GM19328 (cell line): Measurements from ENCODE around the gene IL9.

Experiments
- ATAC-seq: cut with Tn5 transposase; IDR thresholded peaks from one replicate; pipeline ENCODE4 v1.9.1; 2021; ENCODE audit warnings: mild to moderate bottlenecking, moderate library complexity; ENCODE audit not compliant: unreplicated experiment

The IL9 gene

GRCh38 chr5:135895474-135896006 is at the start of gene IL9:
IL9 (minus strand) TSS chr5:135895841; CDS start chr5:135895816, 25 bp downstream.
- no peak for ATAC-seq

GRCh38 chr5:135944967-135945560 is 49.4 kb upstream of the IL9 start:
- ATAC-seq, result no peak

- ATAC-seq, result no peak
Measured at GRCh38 chr5:135944564-135944963, 48.9 kb upstream of the IL9 start.

- no peak for ATAC-seq
Measured at GRCh38 chr5:135942202-135942771, 46.6 kb upstream of the IL9 start.

- no peak for ATAC-seq
Measured at GRCh38 chr5:135941711-135942110, 46.1 kb upstream of the IL9 start.

GRCh38 chr5:135937245-135937911 is 41.7 kb upstream of the IL9 start:
- ATAC-seq, result no peak

DNA sequence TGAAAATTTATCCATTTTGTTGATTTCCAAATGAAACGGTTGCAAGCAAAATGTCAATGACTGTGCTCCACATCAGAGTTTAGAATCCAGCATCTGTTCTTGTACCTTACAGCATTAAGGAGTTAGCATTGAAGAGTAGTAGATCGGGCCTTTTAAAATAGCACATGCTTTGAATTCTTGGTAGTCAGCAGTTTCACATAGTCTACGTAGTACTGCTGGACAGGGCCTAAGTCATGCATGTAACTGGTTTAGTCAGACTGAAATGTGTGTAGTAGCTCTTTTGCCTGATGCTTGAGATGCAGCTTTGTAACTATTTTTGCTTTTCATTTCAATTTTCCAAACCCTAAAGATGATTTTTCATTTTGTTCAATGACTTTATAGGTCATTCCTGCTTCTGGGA is 39.3 kb upstream of the IL9 start:
- ATAC-seq, result no peak

- no peak for ATAC-seq
Measured at GRCh38 chr5:135930949-135931295, 35.3 kb upstream of the IL9 start.

GRCh38 chr5:135930029-135930948 is 34.6 kb upstream of the IL9 start:
- no peak for ATAC-seq

DNA sequence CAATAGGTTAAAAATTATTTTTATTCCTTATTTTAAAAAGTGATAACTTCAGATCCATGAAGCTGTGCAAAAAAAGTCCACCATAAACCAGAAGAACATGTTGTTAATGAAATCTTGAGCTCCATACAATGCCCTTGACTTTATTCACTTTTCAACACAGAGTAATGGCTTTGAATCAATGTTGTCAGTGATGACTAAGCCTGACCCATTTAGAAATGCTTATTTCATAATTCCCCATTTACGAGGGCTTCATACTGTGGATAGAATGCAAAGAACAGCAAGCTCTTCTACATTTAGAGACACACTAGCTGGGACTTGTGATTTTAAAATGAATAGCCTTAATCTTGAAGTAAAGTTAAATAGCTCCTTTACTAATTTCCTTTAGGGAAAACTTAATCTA is 25.7 kb upstream of the IL9 start:
- ATAC-seq, result no peak

GRCh38 chr5:135920199-135920598 is 24.6 kb upstream of the IL9 start:
- no peak for ATAC-seq

DNA sequence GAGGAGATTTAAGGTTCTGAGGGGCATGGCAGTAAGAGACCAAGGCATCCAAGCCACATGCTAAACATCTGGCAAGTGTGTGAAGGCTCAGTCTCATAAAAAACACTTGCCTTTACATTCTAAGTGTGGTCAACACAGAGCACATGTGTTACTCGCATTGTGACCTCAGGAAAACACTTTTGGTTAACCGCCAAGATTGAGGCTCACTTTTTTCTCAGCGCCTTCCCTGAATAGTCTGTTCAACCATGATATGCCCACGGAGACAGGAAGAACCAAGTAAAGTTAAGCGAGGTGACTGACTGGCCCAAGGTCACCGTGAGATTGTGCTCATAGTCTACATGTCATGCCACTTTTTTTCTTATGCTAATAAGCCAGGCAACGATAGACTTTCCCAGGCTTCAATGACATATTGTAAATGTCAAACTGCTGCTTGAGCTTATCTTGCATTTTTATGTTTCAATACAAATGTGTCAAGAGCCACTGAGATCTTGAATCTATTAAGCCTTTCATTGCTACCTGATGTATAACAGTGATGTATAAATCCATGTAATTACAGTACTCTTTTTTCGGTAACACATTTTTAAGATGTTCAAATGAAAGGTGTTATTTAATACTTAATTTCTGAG is 21.1 kb upstream of the IL9 start:
- no peak for ATAC-seq

- ATAC-seq, result no peak
Measured at GRCh38 chr5:135915466-135916001, 19.9 kb upstream of the IL9 start.

DNA sequence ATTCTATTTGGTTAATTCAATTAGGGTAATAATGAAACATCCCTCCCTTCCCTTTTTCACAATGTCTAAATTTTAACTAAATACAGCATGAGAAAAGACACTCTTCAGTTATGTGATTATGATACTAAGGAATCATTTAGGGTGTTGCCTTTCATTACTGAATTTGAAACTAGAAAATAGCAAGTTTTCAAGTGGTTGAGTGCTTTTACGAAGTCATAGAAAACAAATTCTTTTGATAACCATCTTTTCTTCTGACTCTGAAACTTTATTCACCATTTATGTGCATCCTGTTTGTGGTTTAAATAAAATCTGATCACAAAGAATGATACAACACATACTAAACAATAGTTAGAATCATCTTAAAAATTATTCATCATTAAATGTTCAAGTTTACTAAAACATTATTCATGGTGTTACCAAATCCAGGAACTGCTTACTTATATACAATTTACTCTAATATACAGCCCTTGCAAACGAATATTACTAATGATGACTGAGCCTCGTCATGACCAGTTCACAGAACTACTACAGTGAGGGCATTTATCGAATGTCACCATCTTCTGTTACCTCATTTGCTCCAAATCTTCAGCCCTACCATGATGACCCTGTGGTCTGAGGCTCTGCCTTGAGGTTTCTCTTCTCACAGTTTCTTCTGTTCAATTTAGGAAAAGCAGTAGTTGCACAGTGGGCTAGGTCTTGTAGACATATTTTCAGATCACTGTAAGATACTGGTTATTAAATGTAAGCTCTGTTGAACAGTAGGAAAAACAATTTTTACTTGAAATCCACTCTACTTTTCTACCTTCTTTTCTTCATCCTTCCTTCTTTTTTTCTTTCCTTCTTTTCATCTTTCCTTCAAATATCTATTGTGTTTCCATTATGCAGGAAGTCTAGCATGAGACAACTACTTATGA is 18.3 kb upstream of the IL9 start:
- ATAC-seq, result no peak

DNA sequence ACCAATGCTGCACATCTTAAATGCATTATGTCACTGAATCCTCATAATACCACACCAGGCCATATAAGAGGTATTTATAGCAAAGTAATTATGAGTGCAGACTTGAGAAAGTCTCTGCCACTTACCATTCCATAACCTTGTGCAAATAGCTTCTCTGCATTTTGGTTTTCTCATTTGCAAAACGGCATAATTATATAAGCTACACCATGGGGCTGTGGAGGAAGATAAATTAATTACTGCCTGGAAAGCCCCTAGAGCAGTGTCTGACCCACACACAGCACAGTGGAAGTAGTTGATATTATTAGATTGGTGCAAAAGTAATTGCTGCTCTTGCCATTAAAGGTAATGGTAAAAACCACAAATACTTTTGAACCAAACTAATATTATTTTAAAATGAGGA is 9.5 kb upstream of the IL9 start:
- ATAC-seq, result no peak

GRCh38 chr5:135901633-135902032 is 6.0 kb upstream of the IL9 start:
- no peak for ATAC-seq

DNA sequence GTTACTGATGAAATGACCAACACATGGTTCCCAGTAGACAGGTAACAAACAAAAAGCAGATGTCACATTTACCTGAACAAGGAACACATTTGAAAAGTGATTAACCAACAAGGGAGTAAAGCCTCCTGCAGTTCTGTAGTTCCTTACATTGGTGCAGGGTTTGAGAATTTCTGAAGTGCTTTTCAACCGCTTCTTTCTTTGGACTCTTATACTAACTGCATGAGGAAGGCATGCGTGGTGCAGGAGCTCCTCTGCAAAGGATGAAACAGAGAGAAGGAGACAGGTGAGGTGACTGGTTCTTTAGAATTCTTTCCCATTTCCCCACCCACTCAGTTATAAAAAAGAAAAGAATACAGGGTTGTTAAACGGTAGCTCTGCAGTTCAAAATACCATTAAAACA is 4.6 kb upstream of the IL9 start:
- ATAC-seq, result no peak

- no peak for ATAC-seq
Measured at GRCh38 chr5:135898651-135899050, 3.0 kb upstream of the IL9 start.

DNA sequence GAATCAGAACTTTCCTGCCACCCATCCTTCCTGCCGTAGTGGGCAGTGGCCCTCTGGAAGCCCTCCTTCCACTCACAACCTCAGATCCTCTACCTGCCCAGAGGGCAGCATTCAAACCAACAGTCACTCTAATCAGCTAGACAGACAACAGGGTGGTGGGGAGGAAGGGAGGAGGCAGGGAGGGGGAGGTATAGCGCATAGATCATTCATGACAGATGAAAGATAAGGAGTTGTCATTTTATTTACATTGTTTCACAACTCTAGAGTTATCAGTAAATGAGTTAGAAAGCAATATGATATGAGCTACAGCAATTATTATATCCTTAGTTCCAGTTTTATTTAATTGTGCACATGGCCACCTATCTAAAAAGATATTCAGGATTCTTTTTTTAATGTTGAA is 852 bp downstream of the IL9 start:
- no peak for ATAC-seq

- ATAC-seq, result no peak
Measured at GRCh38 chr5:135894276-135894675, 1.4 kb downstream of the IL9 start.
